GM20000 (cell line): Measurements from ENCODE around the gene U2AF1L4.
A peak's percentile ranks its signal among the peaks of the same experiment; 100 is the strongest.

Source experiments
- DNase-seq: peaks from one replicate; pipeline ENCODE4 v3.0.0; 2012; ENCODE audit warnings: low spot score
- CTCF ChIP-seq: IDR thresholded peaks from 2 replicates; pipeline ENCODE4 v1.5.1; 2012; ENCODE audit warnings: mild to moderate bottlenecking, control low read depth; ENCODE audit errors: extremely low read depth, missing control alignments

The U2AF1L4 gene

DNA sequence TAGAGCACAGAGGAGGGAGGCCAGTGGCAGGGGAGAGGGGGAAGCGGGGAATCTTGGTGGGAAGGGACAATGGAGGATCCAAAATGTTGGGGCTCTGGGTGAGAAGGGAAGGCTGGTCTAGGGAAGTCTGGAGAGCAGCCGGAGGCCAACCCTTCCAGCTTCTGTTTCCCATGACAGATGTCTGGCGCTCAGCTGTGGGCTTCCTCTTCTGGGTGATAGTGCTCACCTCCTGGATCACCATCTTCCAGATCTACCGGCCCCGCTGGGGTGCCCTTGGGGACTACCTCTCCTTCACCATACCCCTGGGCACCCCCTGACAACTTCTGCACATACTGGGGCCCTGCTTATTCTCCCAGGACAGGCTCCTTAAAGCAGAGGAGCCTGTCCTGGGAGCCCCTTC lies 1.3 kb upstream of the U2AF1L4 start:
- TF ChIP-seq CTCF, result no peak

GRCh38 chr19:35746087-35746462 lies 857 bp upstream of the U2AF1L4 start:
- DNase-seq, result no peak
- no peak for TF ChIP-seq CTCF

More for the DNA sequence above, 1.3 kb upstream of the U2AF1L4 start:
- DNase-seq, result no peak

GRCh38 chr19:35744430-35745327 lies 539 bp downstream of the U2AF1L4 start:
- DNase-seq, result peak; percentile 79
- TF ChIP-seq CTCF, result no peak

GRCh38 chr19:35743640-35744429 lies 1.4 kb downstream of the U2AF1L4 start:
- no peak for DNase-seq
- TF ChIP-seq CTCF, result no peak

- peak; percentile 74 for DNase-seq
- no peak for TF ChIP-seq CTCF
Measured at GRCh38 chr19:35742121-35742724, 3.0 kb downstream of the U2AF1L4 start, which contains the start of gene IGFLR1. Gene IGFLR1, minus strand, starts transcription at chr19:35742452. Its CDS starts 1,272 bp downstream, at chr19:35741180.

DNA sequence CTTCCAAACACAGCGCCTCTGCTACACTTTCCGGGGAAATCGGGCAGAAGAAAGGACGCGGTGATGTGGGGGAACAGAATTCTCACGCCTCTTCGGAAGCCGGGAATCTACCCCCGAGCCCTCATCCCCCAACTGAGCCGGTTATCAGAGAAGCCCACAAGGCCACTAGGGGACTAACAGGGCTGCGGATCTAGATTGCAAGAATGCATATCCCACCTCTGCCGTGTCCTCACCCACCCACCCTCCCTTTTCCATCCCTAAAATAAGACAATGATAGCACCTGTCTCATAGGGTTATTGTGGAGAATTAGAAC lies 4.1 kb downstream of the U2AF1L4 start:
- no peak for DNase-seq
- no peak for TF ChIP-seq CTCF
